HepG2 (cell line): ENCODE results near the gene MYRIP. TPM values are rescaled to one million over a fixed set of nuclear protein-coding genes. Genes with fewer than 3 reads are reported as not detected.

Experiments used
- ATAC-seq: fragments of 200-7000 bp; cut with Tn5 transposase; 3 replicates; pipeline ENCODE4 v1.9.1; 2020; ENCODE audit warnings: mild to moderate bottlenecking, moderate library complexity
- BruUV-seq: library from RNA; stranded (reverse); fragments of 400-500 nt; replicated peaks from 2 replicates; lab custom pipeline; 2021; lab: Mats Ljungman, UMichigan
- CTCF ChIA-PET: fragments of 300-600 bp; formaldehyde crosslinking; extraction: SDS; loops from one replicate; lab custom pipeline; 2021; ENCODE audit warnings: low total read pairs, inconsistent platforms, low intra/inter-chr PET ratio; lab: Yijun Ruan, JAX
- POLR2A ChIA-PET: fragments of 350-600 bp; sonication (Branson Sonifier 250); formaldehyde crosslinking; loops from one replicate; lab custom pipeline; 2020; ENCODE audit warnings: antibody characterized with exemption, inconsistent platforms; lab: Yijun Ruan, JAX
- DNase-seq: peaks from one replicate; pipeline ENCODE4 v3.0.0-alpha.2; 2015; ENCODE audit warnings: low spot score
- FAIRE-seq: peaks from 3 replicates; lab custom pipeline; 2011; peaks lifted over from hg19 to GRCh38; lab: Jason Lieb, UNC
- H2AFZ ChIP-seq: one replicate; pipeline ENCODE4 v1.6.1; 2011; ENCODE audit warnings: low read length, inconsistent platforms
- H3K27ac ChIP-seq: fragments of 300-600 bp; 3 replicates; pipeline ENCODE4 v1.8.0; 2011; ENCODE audit warnings: mixed run types, mild to moderate bottlenecking, mixed read lengths, low read length, inconsistent platforms; ENCODE audit not compliant: insufficient read depth; ENCODE audit errors: extremely low read length
- H3K27me3 ChIP-seq, 2 experiments: fragments of 200-600 bp in 1 of 2; 2 replicates in 1 of 2; 3 replicates in 1 of 2; pipeline versions ENCODE4 v1.6.0 to v1.8.0; 2011; ENCODE audit warnings: low read length in 2 of 2, mild to moderate bottlenecking in 2 of 2, moderate library complexity in 2 of 2, inconsistent platforms in 1 of 2; ENCODE audit not compliant: insufficient read depth in 2 of 2, control insufficient read depth in 1 of 2
- H3K36me3 ChIP-seq, 2 experiments: fragments of 200-600 bp in 1 of 2; replicated peaks in 1 of 2; 2 replicates in 1 of 2; 3 replicates in 1 of 2; pipeline versions ENCODE4 v1.5.1 to v1.8.0; 2011; ENCODE audit warnings: low read length in 2 of 2, inconsistent platforms in 1 of 2; ENCODE audit not compliant: insufficient read depth in 2 of 2, control insufficient read depth in 1 of 2
- H3K4me1 ChIP-seq: 2 replicates; pipeline ENCODE4 v1.5.1; 2012; ENCODE audit warnings: low read length, inconsistent platforms; ENCODE audit not compliant: insufficient read depth
- H3K4me2 ChIP-seq: 2 replicates; pipeline ENCODE4 v1.6.0; 2011; ENCODE audit warnings: low read depth, low read length, inconsistent platforms
- H3K4me3 ChIP-seq, 3 experiments: fragments of 200-600 bp in 1 of 3; sonication (generic), shearing (Covaris generic) in 1 of 3; replicated peaks in 1 of 3; 2 replicates each; pipeline ENCODE4 v1.5.1; 2011 to 2016; ENCODE audit warnings: low read length in 3 of 3, inconsistent platforms in 2 of 3, low read depth in 2 of 3, mild to moderate bottlenecking in 2 of 3, control low read depth in 1 of 3, mixed read lengths in 1 of 3; ENCODE audit not compliant: insufficient read depth in 1 of 3
- H3K79me2 ChIP-seq: one replicate; pipeline ENCODE4 v1.6.1; 2011; ENCODE audit warnings: low read length, inconsistent platforms; ENCODE audit not compliant: insufficient read depth
- H3K9ac ChIP-seq: 2 replicates; pipeline ENCODE4 v1.6.0; 2011; ENCODE audit warnings: mild to moderate bottlenecking, low read depth, low read length, inconsistent platforms; ENCODE audit not compliant: insufficient read depth
- H3K9me3 ChIP-seq: 2 replicates; pipeline ENCODE4 v1.5.1; 2012; ENCODE audit warnings: mild to moderate bottlenecking, low read length
- H4K20me1 ChIP-seq: 2 replicates; pipeline ENCODE4 v1.6.0; 2011; ENCODE audit warnings: inconsistent platforms, mild to moderate bottlenecking, low read length, moderate library complexity; ENCODE audit not compliant: insufficient read depth
- AGO2 ChIP-seq: fragments of 200-400 bp; formaldehyde crosslinking; optimal IDR thresholded peaks from 2 replicates; pipeline ENCODE3; 2017; ENCODE audit warnings: mild to moderate bottlenecking, low read depth, low read length, moderate library complexity
- BRCA1 ChIP-seq: sonication (generic); formaldehyde crosslinking; IDR thresholded peaks from 2 replicates; pipeline ENCODE4 v1.4.0; 2020; ENCODE audit warnings: missing genetic modification reagents
- CCAR2 ChIP-seq: fragments of 200-400 bp; formaldehyde crosslinking; optimal IDR thresholded peaks from 2 replicates; pipeline ENCODE3; 2018; ENCODE audit warnings: low read depth, mild to moderate bottlenecking, low read length, moderate library complexity
- CENPBD1 ChIP-seq: sonication (generic); formaldehyde crosslinking; IDR thresholded peaks from 2 replicates; pipeline ENCODE4 v1.8.0; 2022; ENCODE audit warnings: missing genetic modification reagents, low read depth, mild to moderate bottlenecking, borderline replicate concordance
- DBP ChIP-seq: sonication (generic); formaldehyde crosslinking; IDR thresholded peaks from 2 replicates; pipeline ENCODE4 v1.4.0; 2020; ENCODE audit warnings: missing genetic modification reagents; ENCODE audit errors: not compliant biosample characterization
- E2F2 ChIP-seq: sonication (generic); formaldehyde crosslinking; IDR thresholded peaks from 2 replicates; pipeline ENCODE4 v1.4.0; 2020; ENCODE audit warnings: missing genetic modification reagents, borderline replicate concordance
- HOXA5 ChIP-seq: sonication (generic); formaldehyde crosslinking; IDR thresholded peaks from 2 replicates; pipeline ENCODE4 v1.4.0; 2020; ENCODE audit warnings: missing genetic modification reagents
- ISL2 ChIP-seq: sonication (generic); formaldehyde crosslinking; IDR thresholded peaks from 2 replicates; pipeline ENCODE4 v1.5.0; 2020; ENCODE audit warnings: missing genetic modification reagents
- JDP2 ChIP-seq: sonication (generic); formaldehyde crosslinking; IDR thresholded peaks from 2 replicates; pipeline ENCODE4 v1.8.1; 2022; ENCODE audit warnings: missing genetic modification reagents, borderline replicate concordance
- KDM3A ChIP-seq: IDR thresholded peaks from 2 replicates; pipeline ENCODE4 v1.6.1; 2018; ENCODE audit warnings: low read depth, missing compliant biosample characterization
- NR2F2 ChIP-seq: IDR thresholded peaks from 2 replicates; pipeline ENCODE4 v1.6.1; 2012; ENCODE audit warnings: low read depth, inconsistent platforms, borderline replicate concordance
- SNAPC4 ChIP-seq: sonication (generic); formaldehyde crosslinking; IDR thresholded peaks from 2 replicates; pipeline ENCODE4 v1.4.0; 2020; ENCODE audit warnings: mild to moderate bottlenecking, missing genetic modification reagents
- SYNCRIP ChIP-seq: fragments of 200-400 bp; formaldehyde crosslinking; IDR thresholded peaks from 2 replicates; pipeline ENCODE4 v1.6.1; 2018; ENCODE audit warnings: mild to moderate bottlenecking, low read depth, low read length; ENCODE audit not compliant: insufficient read depth
- ZKSCAN5 ChIP-seq: sonication (generic); formaldehyde crosslinking; IDR thresholded peaks from 2 replicates; pipeline ENCODE4 v1.5.1; 2020; ENCODE audit warnings: mild to moderate bottlenecking, missing genetic modification reagents
- ZNF138 ChIP-seq: sonication (generic); formaldehyde crosslinking; IDR thresholded peaks from 2 replicates; pipeline ENCODE4 v1.5.0; 2020; ENCODE audit warnings: mild to moderate bottlenecking, low read depth, missing genetic modification reagents
- ZNF230 ChIP-seq: sonication (generic); formaldehyde crosslinking; IDR thresholded peaks from 2 replicates; pipeline ENCODE4 v1.4.0; 2020; ENCODE audit warnings: mild to moderate bottlenecking, missing genetic modification reagents
- ZNF691 ChIP-seq: sonication (generic); formaldehyde crosslinking; IDR thresholded peaks from 2 replicates; pipeline ENCODE4 v1.4.0; 2020; ENCODE audit warnings: missing genetic modification reagents, low read depth, mild to moderate bottlenecking, borderline replicate concordance
- ZNF724P ChIP-seq: sonication (generic); formaldehyde crosslinking; IDR thresholded peaks from 2 replicates; pipeline ENCODE4 v1.8.0; 2022; ENCODE audit warnings: missing genetic modification reagents, borderline replicate concordance
- WGBS: methylation state at CpG from one replicate; pipeline ENCODE4 v1.1.6; 2017; ENCODE audit warnings: low lambda C conversion rate; 5-methylcytosine and 5-hydroxymethylcytosine counted together
- in situ Hi-C: cut with HindIII; loops from 2 replicates; pipeline ENCODE4 v1.10.0; 2017; ENCODE audit warnings: low pct_unique_long_range_greater_than_20kb; ENCODE audit not compliant: extremely low pct_ligation_motif_present
- intact Hi-C: fragments of 100-400 bp; cut with micrococcal nuclease; formaldehyde crosslinking; loops from one replicate; pipeline ENCODE4 v1.10.0; 2022; ENCODE audit not compliant: unreplicated experiment
- polyA plus RNA-seq, 8 experiments: library from polyadenylated mRNA; depleted of rRNA in 3 of 8; stranded (reverse) in 7 of 8; unstranded in 1 of 8; fragments of >200 nt; fragmentation: Illumina TruSeq in 4 of 8; extraction: Trizol in 4 of 8; gene quantifications; 2 replicates each; pipeline versions ENCODE4 v1.2.1 to v1.2.3, GENCODE V29; 2011 to 2016; ENCODE audit warnings: low read depth in 4 of 8, missing spikeins in 1 of 8, mixed read lengths in 1 of 8; ENCODE audit not compliant: insufficient read depth in 1 of 8
- total RNA-seq, 5 experiments: library from RNA; depleted of rRNA; stranded (reverse); fragments of >200 nt; fragmentation: Illumina TruSeq; extraction: Trizol; gene quantifications; 2 replicates each; pipeline ENCODE4 v1.2.3, GENCODE V29; 2016; ENCODE audit warnings: low read depth in 1 of 5

MYRIP gene
- total and polyA plus RNA-seq, 2 of the 13 experiments (the other 11 are each of a cell fraction or from before 2014, with no cell fraction given) = 0.64 to 0.84 TPM

- Histone ChIP-seq H3K27ac (no peak overlapping the region), H3K4me2 (no peak overlapping the region), H3K79me2 (no peaks in the 10 kb centered on the region), H3K9ac (no peak overlapping the region), H3K9me3 (no peaks in the 10 kb centered on the region), H2AFZ (no peak overlapping the region), H3K4me1 (no peaks in the 10 kb centered on the region), H3K4me3 (no peak overlapping the region), H3K36me3 (no peaks in the 10 kb centered on the region), H3K27me3 (no peaks in the 10 kb centered on the region), H4K20me1 (no peaks in the 10 kb centered on the region)
- ChIA-PET POLR2A (no interaction called here), CTCF (no interaction called here)
- 50% methylated on average over 1 of the region's 1 CpG for WGBS
- ATAC-seq = no peak
- in situ Hi-C loops (no loop called here), intact Hi-C loops (no loop called here)
- DNase-seq = no peak
- no peak for FAIRE-seq
- BruUV-seq = no TSS peak
- TF ChIP-seq HOXA5 (CRISPR knock-in tag) (no peak), ZNF691 (CRISPR knock-in tag) (no peak), ZNF138 (CRISPR knock-in tag) (no peak), CENPBD1 (CRISPR knock-in tag) (no peak), SYNCRIP (no peak), ZNF230 (CRISPR knock-in tag) (no peak), E2F2 (CRISPR knock-in tag) (no peak), AGO2 (no peak), ZNF724P (no peak), DBP (CRISPR knock-in tag) (no peak), CCAR2 (no peak), ISL2 (no peak), ZKSCAN5 (CRISPR knock-in tag) (no peak), JDP2 (CRISPR knock-in tag) (no peak), BRCA1 (CRISPR knock-in tag) (no peak), SNAPC4 (no peak), NR2F2 (no peak), KDM3A (CRISPR knock-in tag) (no peak)
Measured at GRCh38 chr3:40243056-40243455, 433.6 kb downstream of the MYRIP start.
